GM12878 (cell line): Measurements from ENCODE around the gene CGA. TPM values are rescaled to one million over a fixed set of nuclear protein-coding genes. Genes with fewer than 3 reads are reported as not detected.

Source experiments
- ATAC-seq: fragments of 200-7000 bp; cut with Tn5 transposase; 3 replicates; pipeline ENCODE4 v1.9.1; 2020; ENCODE audit warnings: mild to moderate bottlenecking, moderate library complexity
- BruUV-seq: library from RNA; stranded (reverse); fragments of 400-500 nt; replicated peaks from 2 replicates; lab custom pipeline; 2021; lab: Mats Ljungman, UMichigan
- CTCF ChIA-PET: fragments of 300-600 bp; sonication (Branson Sonifier 250); formaldehyde crosslinking; extraction: SDS; loops from one replicate; lab custom pipeline; 2021; ENCODE audit warnings: inconsistent platforms; lab: Yijun Ruan, JAX
- POLR2A ChIA-PET: fragments of 350-600 bp; formaldehyde crosslinking; extraction: SDS; loops from one replicate; lab custom pipeline; 2021; ENCODE audit warnings: inconsistent platforms; lab: Charles Lee
- RAD21 ChIA-PET: fragments of 300-600 bp; sonication (Branson Sonifier 250); formaldehyde crosslinking; loops from one replicate; lab custom pipeline; 2023; ENCODE audit warnings: antibody characterized with exemption; ENCODE audit not compliant: unreplicated experiment; lab: Charles Lee
- SMC1A ChIA-PET: fragments of 300-600 bp; sonication (Branson Sonifier 250); formaldehyde crosslinking; loops from one replicate; lab custom pipeline; 2023; ENCODE audit not compliant: unreplicated experiment, uncharacterized antibody; lab: Charles Lee
- DNase-seq: peaks from one replicate; pipeline ENCODE4 v3.0.0-alpha.2; 2011; ENCODE audit warnings: low read depth, low spot score
- FAIRE-seq: peaks from 3 replicates; lab custom pipeline; 2011; peaks lifted over from hg19 to GRCh38; lab: Jason Lieb, UNC
- H2AFZ ChIP-seq: 2 replicates; pipeline ENCODE4 v1.6.0; 2011; ENCODE audit warnings: low read depth, low read length, control low read depth; ENCODE audit not compliant: control insufficient read depth
- H3K27ac ChIP-seq: 2 replicates; pipeline ENCODE4 v1.5.1; 2011; ENCODE audit warnings: control low read depth; ENCODE audit not compliant: control insufficient read depth, insufficient read depth
- H3K27me3 ChIP-seq, 2 experiments: replicated peaks in 1 of 2; 2 replicates each; pipeline versions ENCODE4 v1.6.0 to v1.6.1; 2011; ENCODE audit warnings: low read length in 1 of 2; ENCODE audit not compliant: control insufficient read depth in 2 of 2, insufficient read depth in 2 of 2
- H3K36me3 ChIP-seq, 2 experiments: 2 replicates each; pipeline ENCODE4 v1.5.1; 2011; ENCODE audit warnings: low read length in 1 of 2; ENCODE audit not compliant: control insufficient read depth in 2 of 2, insufficient read depth in 2 of 2
- H3K4me1 ChIP-seq: 2 replicates; pipeline ENCODE4 v1.6.1; 2011; ENCODE audit warnings: mild to moderate bottlenecking, low read length, moderate library complexity, mixed read lengths; ENCODE audit not compliant: control insufficient read depth, insufficient read depth
- H3K4me2 ChIP-seq: 2 replicates; pipeline ENCODE4 v1.6.0; 2011; ENCODE audit warnings: control low read depth; ENCODE audit not compliant: control insufficient read depth, insufficient read depth
- H3K4me3 ChIP-seq: fragments of 200-600 bp; sonication (generic); 2 replicates; pipeline ENCODE4 v1.5.1; 2016
- H3K79me2 ChIP-seq: 2 replicates; pipeline ENCODE4 v1.6.0; 2011; ENCODE audit warnings: low read length; ENCODE audit not compliant: control insufficient read depth, insufficient read depth
- H3K9ac ChIP-seq: 2 replicates; pipeline ENCODE4 v1.8.0; 2011; ENCODE audit warnings: low read length, control low read depth, mixed read lengths; ENCODE audit not compliant: control insufficient read depth, insufficient read depth
- H3K9me3 ChIP-seq: replicated peaks from 3 replicates; pipeline ENCODE4 v1.5.1; 2011; ENCODE audit warnings: mild to moderate bottlenecking, low read length; ENCODE audit not compliant: control insufficient read depth, insufficient read depth
- H4K20me1 ChIP-seq: 2 replicates; pipeline ENCODE4 v1.6.0; 2011; ENCODE audit not compliant: control insufficient read depth, insufficient read depth
- ESRRA ChIP-seq: IDR thresholded peaks from 2 replicates; pipeline ENCODE4 v1.6.1; 2012; ENCODE audit warnings: mild to moderate bottlenecking, low read length, improper control_type of control experiment
- KLF5 ChIP-seq: fragments of 450-650 bp; IDR thresholded peaks from 2 replicates; pipeline ENCODE4 v1.6.1; 2014; ENCODE audit warnings: mild to moderate bottlenecking; ENCODE audit not compliant: partially characterized antibody
- MEF2B ChIP-seq: fragments of 450-650 bp; IDR thresholded peaks from 2 replicates; pipeline ENCODE4 v1.6.1; 2018; ENCODE audit warnings: mild to moderate bottlenecking, moderate library complexity; ENCODE audit not compliant: partially characterized antibody, poor library complexity, severe bottlenecking
- NFYA ChIP-seq: IDR thresholded peaks from 2 replicates; pipeline ENCODE4 v1.6.1; 2011; ENCODE audit warnings: low read depth, mild to moderate bottlenecking, low read length, improper control_type of control experiment, borderline replicate concordance
- YBX1 ChIP-seq: fragments of 450-650 bp; IDR thresholded peaks from 2 replicates; pipeline ENCODE4 v1.6.1; 2016; ENCODE audit warnings: antibody characterized with exemption
- ZBED1 ChIP-seq: IDR thresholded peaks from 2 replicates; pipeline ENCODE4 v1.6.1; 2016; ENCODE audit warnings: borderline replicate concordance
- WGBS: methylation state at CpG from one replicate; pipeline ENCODE4 v1.1.6; 2016; ENCODE audit warnings: low lambda C conversion rate; ENCODE audit not compliant: insufficient replicate concordance, insufficient coverage; ENCODE audit errors: missing lambda C conversion rate; 5-methylcytosine and 5-hydroxymethylcytosine counted together
- in situ Hi-C: fragments of 300-500 bp; cut with MboI; formaldehyde crosslinking; loops from 9 replicates; pipeline ENCODE4 v1.14.3; 2018; ENCODE audit warnings: mixed read lengths
- intact Hi-C: fragments of 100-400 bp; cut with micrococcal nuclease; formaldehyde crosslinking; loops from one replicate; pipeline ENCODE4 v1.14.2; 2022; ENCODE audit not compliant: unreplicated experiment
- polyA plus RNA-seq, 11 experiments: library from polyadenylated mRNA; depleted of rRNA in 4 of 11; unstranded in 6 of 11; stranded (reverse) in 5 of 11; fragments of >200 nt; fragmentation: Nextera tagmentation in 4 of 11; fragmentation: Illumina TruSeq in 1 of 11; extraction: Ambion mirVana in 4 of 11; extraction: Trizol in 1 of 11; gene quantifications; 1 replicate in 1 of 11; 2 replicates in 10 of 11; pipeline versions ENCODE4 v1.2.1 to v1.2.3, GENCODE V29; 2011 to 2016; ENCODE audit warnings: inconsistent platforms in 2 of 11, missing spikeins in 2 of 11, low read depth in 1 of 11
- total RNA-seq, 4 experiments: library from RNA; depleted of rRNA in 3 of 4; stranded (reverse); fragments of >200 nt in 3 of 4; fragmentation: Illumina TruSeq in 1 of 4; extraction: Trizol in 1 of 4; gene quantifications; 2 replicates each; pipeline versions ENCODE4 v1.2.1 to v1.2.3, GENCODE V29; 2013 to 2021

Gene CGA
- total and polyA plus RNA-seq, 10 of the 15 experiments (the other 5 are each of a cell fraction or from before 2014, with no cell fraction given) = 0.10 to 0.27 (median 0.12) TPM; not detected in 6

DNA sequence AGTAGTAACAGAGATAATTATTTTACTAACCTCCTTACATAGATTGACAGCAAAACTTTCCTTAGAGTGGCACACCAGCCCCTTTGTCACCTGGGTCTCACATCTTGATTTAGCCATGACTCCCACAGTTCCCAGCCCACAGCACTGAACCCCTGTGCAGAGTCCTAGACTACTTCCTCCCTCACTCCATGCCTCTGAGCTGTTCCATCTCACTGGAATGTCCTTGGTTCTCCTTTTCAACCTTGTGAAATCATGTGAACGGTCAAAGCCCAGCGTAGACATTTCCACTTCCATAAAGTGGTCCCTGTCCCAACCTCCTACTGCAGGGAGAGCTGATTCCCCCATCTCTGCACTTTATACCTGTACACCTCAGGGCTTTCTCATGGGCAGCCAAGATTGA, 19.7 kb downstream of the CGA start:
- H3K36me3 ChIP-seq = no peaks in the 10 kb centered on the region
- ATAC-seq = no peak
- TF ChIP-seq ESRRA (no peak), MEF2B (no peak), YBX1 (no peak), KLF5 (no peak)
- no peak overlapping the region for H3K4me3 ChIP-seq
- H3K79me2 ChIP-seq = no peaks in the 10 kb centered on the region
- H3K4me2 ChIP-seq = no peak overlapping the region
- CTCF ChIA-PET = interaction anchor here (0.6 to 1.5 kb wide), 2 partner anchors 8 to 30 kb away, joined by 3 to 4 read pairs; no protein-coding TSS in a partner anchor
- POLR2A ChIA-PET = no interaction called here
- BruUV-seq = no TSS peak
- H2AFZ ChIP-seq = no peak overlapping the region
- intact Hi-C loops (loop anchor here (5.0 kb wide), 1 partner anchor 157 kb away; no protein-coding TSS in a partner anchor), in situ Hi-C loops (no loop called here)
- no peaks in the 10 kb centered on the region for H4K20me1 ChIP-seq
- no peak for DNase-seq
- WGBS = 63% methylated on average over 2 of the region's 2 CpGs
- no peak overlapping the region for H3K27ac ChIP-seq
- H3K9ac ChIP-seq = no peak overlapping the region
- H3K4me1 ChIP-seq = no peaks in the 10 kb centered on the region
- H3K9me3 ChIP-seq = no peaks in the 10 kb centered on the region
- no peak for FAIRE-seq
- SMC1A ChIA-PET = interaction anchor here (1.5 kb wide), 1 partner anchor 8 kb away, joined by 4 read pairs; no protein-coding TSS in a partner anchor
- H3K27me3 ChIP-seq = no peaks in the 10 kb centered on the region
- RAD21 ChIA-PET = interaction anchor here (0.8 to 1.0 kb wide), 2 partner anchors 9 to 64 kb away, joined by 3 read pairs; no protein-coding TSS in a partner anchor

DNA sequence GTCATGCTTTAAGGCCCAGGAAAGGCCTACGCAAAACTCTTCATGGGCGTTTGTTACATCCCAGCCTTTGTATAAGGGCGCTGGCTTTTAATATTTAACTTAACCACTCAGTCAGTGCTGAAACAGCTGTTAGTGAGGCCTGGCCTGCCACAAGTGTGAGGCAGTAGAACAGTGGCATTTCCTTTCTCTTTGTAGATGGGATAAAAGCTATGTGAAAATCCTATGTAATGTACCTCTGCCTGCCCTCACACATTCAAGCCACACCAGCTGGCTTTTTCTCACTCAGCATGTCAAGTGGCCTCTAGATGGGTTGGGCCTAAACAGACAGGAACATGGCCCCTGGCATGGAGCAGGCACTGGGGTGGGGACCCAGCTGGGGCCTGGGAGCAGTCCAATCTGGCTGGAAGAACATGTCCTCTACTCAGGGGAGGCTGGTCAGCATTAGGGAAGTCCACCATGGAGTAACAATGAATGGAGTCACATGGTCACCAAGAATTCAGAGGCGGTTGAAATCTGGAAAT, 20.7 kb downstream of the CGA start:
- Histone ChIP-seq H3K4me2 (no peak overlapping the region), H3K27ac (no peak overlapping the region), H3K4me1 (no peaks in the 10 kb centered on the region), H3K27me3 (no peaks in the 10 kb centered on the region), H4K20me1 (no peaks in the 10 kb centered on the region), H2AFZ (no peak overlapping the region), H3K36me3 (no peaks in the 10 kb centered on the region), H3K9me3 (no peaks in the 10 kb centered on the region), H3K9ac (no peak overlapping the region), H3K4me3 (no peak overlapping the region), H3K79me2 (no peaks in the 10 kb centered on the region)
- TF ChIP-seq NFYA (no peak), ZBED1 (no peak)
- BruUV-seq = no TSS peak
- WGBS = 83% methylated on average over 4 of the region's 4 CpGs
- FAIRE-seq (no peak), DNase-seq (no peak), ATAC-seq (peak; percentile 57)
- in situ Hi-C loops (no loop called here), intact Hi-C loops (no loop called here)
- POLR2A ChIA-PET = interaction anchor here (0.6 kb wide), 1 partner anchor 16 kb away, joined by 3 read pairs; no protein-coding TSS in a partner anchor
- CTCF ChIA-PET = interaction anchor here (1.9 kb wide), 1 partner anchor 20 kb away, joined by 4 read pairs; no protein-coding TSS in a partner anchor
- RAD21 ChIA-PET = interaction anchor here (0.8 to 1.0 kb wide), 2 partner anchors 8 to 65 kb away, joined by 3 read pairs; no protein-coding TSS in a partner anchor
- SMC1A ChIA-PET = interaction anchor here (1.0 to 1.2 kb wide), 2 partner anchors 10 to 65 kb away, joined by 3 read pairs; no protein-coding TSS in a partner anchor
